DOHH2 (cell line): ENCODE measurements around the gene RANBP3.

Experiments used
- H3F3A ChIP-seq: fragments of 200-600 bp; sonication (generic), shearing (Covaris generic); 2 replicates; pipeline ENCODE4 v1.6.0; 2016; ENCODE audit warnings: antibody characterized with exemption, mild to moderate bottlenecking; ENCODE audit not compliant: control insufficient read depth, insufficient read depth
- H3K27ac ChIP-seq: fragments of 200-600 bp; sonication (generic); 2 replicates; pipeline ENCODE4 v1.5.1; 2014; ENCODE audit warnings: low read depth, mild to moderate bottlenecking, low read length, moderate library complexity
- H3K27me3 ChIP-seq: fragments of 200-600 bp; sonication (generic); 2 replicates; pipeline ENCODE4 v1.6.1; 2014; ENCODE audit warnings: mild to moderate bottlenecking, low read length, mixed read lengths; ENCODE audit not compliant: control insufficient read depth
- H3K36me3 ChIP-seq: fragments of 200-600 bp; sonication (generic); 2 replicates; pipeline ENCODE4 v1.6.1; 2014; ENCODE audit warnings: mild to moderate bottlenecking, low read length, moderate library complexity, mixed read lengths; ENCODE audit not compliant: control insufficient read depth
- H3K4me1 ChIP-seq: fragments of 200-600 bp; sonication (generic); 2 replicates; pipeline ENCODE4 v1.6.1; 2014; ENCODE audit warnings: mild to moderate bottlenecking, low read length, mixed read lengths; ENCODE audit not compliant: control insufficient read depth
- H3K4me2 ChIP-seq: fragments of 200-600 bp; sonication (generic); 2 replicates; pipeline ENCODE4 v1.6.0; 2014; ENCODE audit warnings: mild to moderate bottlenecking, low read length, moderate library complexity
- H3K4me3 ChIP-seq: fragments of 200-600 bp; sonication (generic); 2 replicates; pipeline ENCODE4 v1.5.1; 2014; ENCODE audit warnings: mild to moderate bottlenecking, low read length, mixed read lengths
- H3K79me2 ChIP-seq: fragments of 200-600 bp; sonication (generic); 2 replicates; pipeline ENCODE4 v1.6.1; 2014; ENCODE audit warnings: mild to moderate bottlenecking, low read length, mixed read lengths; ENCODE audit not compliant: control insufficient read depth
- H3K9me2 ChIP-seq: fragments of 200-600 bp; sonication (generic); replicated peaks from 2 replicates; pipeline ENCODE4 v1.6.1; 2014; ENCODE audit warnings: mild to moderate bottlenecking, low read length, mixed read lengths; ENCODE audit not compliant: control insufficient read depth
- H3K9me3 ChIP-seq: fragments of 200-600 bp; sonication (generic); 2 replicates; pipeline ENCODE4 v1.6.1; 2014; ENCODE audit warnings: antibody characterized with exemption, low read length, mixed read lengths; ENCODE audit not compliant: control insufficient read depth, insufficient read depth
- H4K20me1 ChIP-seq: fragments of 200-600 bp; sonication (generic); 2 replicates; pipeline ENCODE4 v1.6.0; 2014; ENCODE audit warnings: low read depth, mild to moderate bottlenecking, antibody characterized with exemption, low read length, moderate library complexity; ENCODE audit not compliant: control insufficient read depth, insufficient read depth
- EZH2phosphoT487 ChIP-seq: fragments of 200-600 bp; sonication (generic); IDR thresholded peaks from 2 replicates; pipeline ENCODE4 v1.6.1; 2017; ENCODE audit warnings: borderline replicate concordance, mild to moderate bottlenecking, antibody characterized with exemption, low read length, moderate library complexity, mixed read lengths
- TF ChIP-seq, protein P1 (sequence below): fragments of 200-600 bp; sonication (generic); IDR thresholded peaks from one replicate; pipeline ENCODE4 v1.5.1; 2014; ENCODE audit warnings: antibody characterized with exemption, mild to moderate bottlenecking, low read depth, low read length; ENCODE audit not compliant: poor library complexity, severe bottlenecking

RANBP3 gene

DNA sequence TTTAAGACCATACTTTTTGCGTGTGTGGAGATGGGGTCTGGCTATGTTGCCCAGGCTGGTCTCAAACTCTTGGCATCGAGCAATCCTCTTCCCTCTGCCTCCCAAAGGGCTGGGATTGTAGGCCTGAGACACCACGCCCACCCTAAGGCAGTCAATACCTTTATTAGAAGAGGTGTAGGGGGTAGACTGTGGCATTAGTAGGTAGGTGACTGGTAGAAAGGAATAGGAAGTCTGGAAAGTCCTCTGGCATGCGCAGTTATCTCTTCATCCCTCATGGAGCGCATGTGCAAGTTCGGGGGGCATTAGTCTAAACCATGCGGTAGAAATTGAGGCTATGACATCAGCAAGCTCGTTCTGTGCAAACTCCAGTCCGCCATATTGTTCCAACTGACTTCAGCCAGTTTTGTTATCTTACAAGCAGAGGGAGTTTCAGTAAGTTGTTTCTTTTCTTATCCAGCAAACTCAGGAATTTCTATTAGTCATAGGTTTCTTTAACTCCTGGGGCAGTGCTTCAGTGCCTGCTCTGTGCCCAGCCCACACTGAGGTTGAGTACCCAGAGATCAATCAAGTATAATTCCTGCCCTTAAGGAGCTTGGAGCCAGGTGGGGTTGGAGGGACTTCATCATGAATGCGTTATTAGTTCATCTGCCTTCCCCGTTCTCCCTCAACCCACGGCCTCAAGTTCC is 7.3 kb upstream of the RANBP3 start:
- Histone ChIP-seq H4K20me1 (no peaks in the 10 kb centered on the region), H3F3A (peaks cover 8% of the 10 kb centered on the region; the same call in 1 of the 2 replicates), H3K27me3 (no peaks in the 10 kb centered on the region), H3K4me2 (no peak overlapping the region), H3K79me2 (peaks cover 6% of the 10 kb centered on the region), H3K4me3 (no peak overlapping the region), H3K9me2 (no peaks in the 10 kb centered on the region), H3K27ac (no peak overlapping the region), H3K9me3 (no peaks in the 10 kb centered on the region), H3K36me3 (peaks cover 5% of the 10 kb centered on the region), H3K4me1 (peaks cover 15% of the 10 kb centered on the region)
- TF ChIP-seq EZH2phosphoT487 = no peak
- TF ChIP-seq, protein P1, sequence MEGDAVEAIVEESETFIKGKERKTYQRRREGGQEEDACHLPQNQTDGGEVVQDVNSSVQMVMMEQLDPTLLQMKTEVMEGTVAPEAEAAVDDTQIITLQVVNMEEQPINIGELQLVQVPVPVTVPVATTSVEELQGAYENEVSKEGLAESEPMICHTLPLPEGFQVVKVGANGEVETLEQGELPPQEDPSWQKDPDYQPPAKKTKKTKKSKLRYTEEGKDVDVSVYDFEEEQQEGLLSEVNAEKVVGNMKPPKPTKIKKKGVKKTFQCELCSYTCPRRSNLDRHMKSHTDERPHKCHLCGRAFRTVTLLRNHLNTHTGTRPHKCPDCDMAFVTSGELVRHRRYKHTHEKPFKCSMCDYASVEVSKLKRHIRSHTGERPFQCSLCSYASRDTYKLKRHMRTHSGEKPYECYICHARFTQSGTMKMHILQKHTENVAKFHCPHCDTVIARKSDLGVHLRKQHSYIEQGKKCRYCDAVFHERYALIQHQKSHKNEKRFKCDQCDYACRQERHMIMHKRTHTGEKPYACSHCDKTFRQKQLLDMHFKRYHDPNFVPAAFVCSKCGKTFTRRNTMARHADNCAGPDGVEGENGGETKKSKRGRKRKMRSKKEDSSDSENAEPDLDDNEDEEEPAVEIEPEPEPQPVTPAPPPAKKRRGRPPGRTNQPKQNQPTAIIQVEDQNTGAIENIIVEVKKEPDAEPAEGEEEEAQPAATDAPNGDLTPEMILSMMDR = no peak

DNA sequence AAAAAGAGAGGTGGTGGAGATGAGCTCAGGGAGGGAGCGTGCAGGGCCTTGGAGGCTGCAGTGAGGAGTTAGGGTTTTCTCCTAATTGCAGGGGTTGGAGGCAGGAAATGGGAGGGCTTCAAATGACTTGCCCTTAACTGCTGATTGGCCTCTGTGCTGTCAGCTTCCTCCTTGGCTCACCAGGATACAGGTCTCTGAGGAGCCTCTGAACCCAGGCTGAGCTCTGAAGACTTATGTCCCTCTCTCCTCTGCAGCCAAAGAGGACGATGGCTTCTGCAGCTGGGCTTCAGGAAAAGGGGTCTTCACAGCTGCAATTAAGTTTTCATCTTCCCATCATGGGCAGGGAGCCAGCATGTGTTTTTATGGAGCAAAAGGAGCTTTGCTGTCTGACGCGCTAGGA is 6.7 kb upstream of the RANBP3 start:
- Histone ChIP-seq H3K4me1 (peaks cover 21% of the 10 kb centered on the region), H3F3A (peaks cover 10% of the 10 kb centered on the region; the same call in 1 of the 2 replicates), H3K79me2 (peaks cover 12% of the 10 kb centered on the region), H3K36me3 (peaks cover 9% of the 10 kb centered on the region), H4K20me1 (no peaks in the 10 kb centered on the region), H3K9me2 (no peaks in the 10 kb centered on the region), H3K27me3 (no peaks in the 10 kb centered on the region), H3K9me3 (no peaks in the 10 kb centered on the region), H3K4me3 (no peak overlapping the region), H3K4me2 (no peak overlapping the region), H3K27ac (no peak overlapping the region)
- TF ChIP-seq, protein P1 = no peak
- TF ChIP-seq EZH2phosphoT487 = no peak

GRCh38 chr19:5983367-5983955 is 5.5 kb upstream of the RANBP3 start:
- no peak overlapping the region for H3K4me2 ChIP-seq
- H3K9me3 ChIP-seq = no peaks in the 10 kb centered on the region
- H3K4me1 ChIP-seq = peaks cover 30% of the 10 kb centered on the region
- H3K79me2 ChIP-seq = peaks cover 22% of the 10 kb centered on the region
- no peak overlapping the region for H3K27ac ChIP-seq
- peaks cover 16% of the 10 kb centered on the region for H3K36me3 ChIP-seq
- no peak overlapping the region for H3K4me3 ChIP-seq
- H4K20me1 ChIP-seq = no peaks in the 10 kb centered on the region
- peaks cover 10% of the 10 kb centered on the region; the same call in 1 of the 2 replicates for H3F3A ChIP-seq
- no peaks in the 10 kb centered on the region for H3K9me2 ChIP-seq
- no peaks in the 10 kb centered on the region for H3K27me3 ChIP-seq
- TF ChIP-seq EZH2phosphoT487 = no peak
- TF ChIP-seq, protein P1 = no peak
